ENCODE data around the gene STAB1.

Gene STAB1

GRCh38 chr3:52461874-52462273 is 33.3 kb upstream of the STAB1 start:
- DNase-seq = no peak

GRCh38 chr3:52463416-52463815 is 31.7 kb upstream of the STAB1 start:
- no peak for DNase-seq

- DNase-seq = no peak
These were observed 26.8 kb upstream of the STAB1 start for GRCh38 chr3:52468336-52468735.

DNA sequence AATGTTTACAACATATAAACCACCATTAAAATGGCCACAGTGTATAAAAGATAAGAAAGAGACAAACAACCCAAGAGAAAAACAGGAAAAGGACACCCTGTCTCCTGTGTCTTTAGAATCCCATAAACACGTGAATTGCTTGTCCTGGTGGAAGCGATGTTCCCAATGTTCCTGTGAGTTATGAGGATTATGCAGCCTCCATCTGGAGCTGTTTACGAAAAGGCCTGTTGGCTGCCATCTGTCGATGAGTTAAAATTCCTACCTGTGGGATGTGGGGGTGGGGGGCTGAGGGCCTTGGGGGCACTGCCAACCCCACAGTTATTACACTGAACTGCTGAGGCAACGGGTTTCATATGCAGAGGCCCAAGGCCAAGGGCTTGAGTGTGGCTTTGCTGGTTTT is 26.1 kb upstream of the STAB1 start:
- no peak for DNase-seq

DNA sequence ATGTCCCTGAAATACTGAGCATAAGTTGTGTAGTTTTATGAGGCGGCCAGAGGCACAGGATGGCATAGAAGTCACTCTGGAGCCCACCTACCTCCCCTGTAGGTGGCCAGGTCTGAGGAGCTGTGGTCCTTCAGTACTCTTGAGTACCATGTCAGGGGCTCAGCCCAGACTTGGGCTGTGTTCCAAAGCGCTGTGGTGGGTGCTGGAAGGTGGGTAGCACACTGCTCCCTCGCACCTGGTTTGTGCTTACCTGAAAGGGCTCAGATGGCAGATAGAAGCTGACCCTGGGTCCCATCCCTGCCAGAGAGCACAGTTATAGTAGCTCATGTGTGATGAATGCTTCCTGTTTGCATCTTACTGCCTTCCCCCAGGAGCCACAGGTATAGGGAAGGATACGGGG is 24.2 kb upstream of the STAB1 start:
- DNase-seq = no peak

GRCh38 chr3:52471371-52472238 is 23.5 kb upstream of the STAB1 start:
- DNase-seq = peak; percentile 30

- DNase-seq = no peak
These were observed 22.7 kb upstream of the STAB1 start for GRCh38 chr3:52472239-52473000.

DNA sequence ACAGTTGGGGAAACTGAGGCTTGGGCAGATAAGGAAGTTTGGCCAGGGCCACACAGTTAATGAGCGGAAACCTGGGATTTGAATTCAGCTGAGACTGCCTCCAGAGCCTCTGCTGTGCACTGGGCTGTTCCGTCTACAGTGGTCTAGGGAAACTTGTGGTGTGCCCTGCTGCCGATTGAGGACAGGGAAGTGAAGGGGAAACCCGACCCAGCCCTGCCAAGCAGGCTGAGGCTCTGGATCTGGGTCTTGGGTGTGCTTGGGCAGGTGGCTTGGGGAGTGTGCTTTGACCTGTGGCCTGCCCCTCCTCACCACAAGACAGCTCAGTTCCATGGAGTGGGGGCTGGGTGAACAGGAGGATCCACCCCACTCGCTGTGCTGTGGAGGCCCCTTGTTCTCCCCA is 22.1 kb upstream of the STAB1 start:
- no peak for DNase-seq

- no peak for DNase-seq
These were observed 17.9 kb upstream of the STAB1 start for GRCh38 chr3:52477076-52477795.

- no peak for DNase-seq
These were observed 17.4 kb upstream of the STAB1 start for GRCh38 chr3:52477796-52478095.

DNA sequence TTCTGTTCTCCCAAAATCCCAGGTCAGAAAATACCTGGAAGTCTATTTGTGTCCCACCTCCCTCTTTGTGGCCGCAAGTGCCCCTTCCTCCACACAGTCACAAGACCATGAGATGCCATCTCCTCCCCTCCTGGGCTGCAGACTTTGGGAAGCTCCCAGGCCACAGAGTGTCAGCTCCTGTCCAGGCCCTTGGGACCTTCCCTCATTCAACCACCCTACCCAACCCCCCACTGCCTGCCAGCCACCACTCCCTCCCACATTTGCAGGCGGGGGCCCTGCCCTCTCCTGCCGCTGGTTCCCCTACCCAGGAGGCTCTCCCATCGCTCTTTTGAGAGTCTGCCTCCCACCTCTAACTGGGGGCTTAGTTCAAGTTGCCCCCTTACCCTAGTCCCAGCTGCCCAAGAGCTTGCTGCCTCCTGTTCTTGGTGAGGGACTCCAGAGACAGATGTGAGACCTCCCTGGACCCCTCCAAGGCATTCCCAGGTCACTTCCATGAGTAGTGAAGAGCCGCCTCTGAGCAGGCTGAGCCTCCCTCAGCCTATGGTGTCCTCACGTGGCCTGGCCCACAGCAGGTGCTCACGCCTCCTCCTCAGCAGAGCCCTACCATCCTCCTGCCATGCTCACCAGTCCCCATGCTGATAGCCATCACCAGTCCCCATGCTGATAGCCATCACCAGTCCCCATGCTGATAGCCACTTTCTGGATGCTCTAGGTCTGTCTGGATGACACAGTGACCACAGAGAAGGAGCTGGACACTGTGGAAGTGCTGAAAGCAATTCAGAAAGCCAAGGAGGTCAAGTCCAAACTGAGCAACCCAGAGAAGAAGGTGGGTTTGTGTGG is 15.9 kb upstream of the STAB1 start:
- no peak for DNase-seq

DNA sequence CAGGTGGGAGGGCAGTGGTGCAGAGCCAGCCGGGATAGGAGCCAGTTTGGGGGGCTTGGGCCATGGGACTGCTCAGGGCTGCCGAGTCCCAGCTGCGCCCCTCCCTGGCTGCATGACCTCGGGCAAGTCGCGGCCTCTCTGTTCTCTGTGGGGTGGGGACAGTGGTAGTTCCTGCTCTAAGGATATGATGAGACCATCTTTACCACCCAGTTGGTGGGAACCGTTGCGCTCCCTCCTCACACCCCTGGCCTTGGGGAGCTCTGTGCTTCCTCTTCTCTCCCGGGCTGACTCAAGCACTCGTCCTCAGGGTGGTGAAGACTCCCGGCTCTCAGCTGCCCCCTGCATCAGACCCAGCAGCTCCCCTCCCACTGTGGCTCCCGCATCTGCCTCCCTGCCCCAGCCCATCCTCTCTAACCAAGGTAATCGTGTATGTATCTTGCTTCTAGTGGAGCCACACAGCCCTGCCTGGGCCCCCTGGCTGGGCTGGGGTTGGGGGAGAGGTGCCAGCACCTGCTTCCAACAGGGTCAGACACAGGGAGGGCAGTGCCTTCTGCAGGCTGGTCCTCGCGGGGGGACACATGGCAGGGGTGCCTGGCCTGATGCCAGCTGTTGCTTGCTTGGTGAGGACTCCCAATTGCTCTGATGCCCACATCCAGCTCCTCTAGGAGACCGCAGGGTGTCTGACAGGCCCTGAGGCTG is 15.1 kb upstream of the STAB1 start:
- no peak for DNase-seq

DNA sequence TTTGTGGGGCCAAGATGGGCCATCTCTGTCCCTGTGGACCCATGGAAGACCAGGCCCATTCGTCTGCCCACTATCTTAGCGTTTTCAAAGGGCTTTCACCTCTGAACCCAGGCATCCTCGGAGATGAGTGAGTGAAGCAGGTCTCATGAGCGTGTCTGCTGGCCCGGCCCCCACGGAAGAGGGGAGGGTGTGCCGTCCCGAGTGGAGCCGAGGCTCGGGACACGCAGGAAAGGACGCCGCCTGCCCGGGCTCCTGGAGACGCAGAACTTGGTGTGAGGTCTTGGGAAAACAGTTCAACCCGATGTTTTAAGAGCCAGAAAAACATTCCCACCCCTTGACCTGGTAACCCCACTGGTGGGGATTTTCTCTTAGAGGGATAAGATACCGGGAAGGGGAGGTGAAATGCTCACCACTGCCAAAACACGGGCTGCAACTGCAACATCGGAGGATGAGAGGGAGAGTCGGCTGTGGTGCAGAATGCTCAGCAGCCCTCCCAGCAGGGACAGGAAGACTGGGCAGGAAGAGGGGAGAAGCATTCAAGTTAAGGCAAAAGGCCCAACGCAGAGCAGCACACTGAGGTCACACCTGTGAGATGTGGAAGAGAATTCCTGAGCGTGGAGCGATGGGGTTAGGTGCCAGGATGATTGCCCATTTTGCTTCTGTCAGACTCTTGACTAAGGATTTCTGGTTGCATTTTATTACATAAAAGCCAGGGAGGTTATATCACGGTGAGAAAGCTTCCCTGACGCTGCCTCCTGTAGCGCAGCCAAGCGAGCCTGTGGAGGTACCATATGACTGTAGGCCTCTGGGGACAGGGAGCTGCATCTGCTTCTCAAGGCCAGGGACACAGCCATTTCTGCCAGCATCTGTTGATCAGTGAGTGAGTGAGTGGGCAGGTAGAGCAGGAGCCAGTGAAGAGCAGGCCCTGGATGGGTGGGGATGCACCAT is 14.1 kb upstream of the STAB1 start:
- DNase-seq = no peak

DNA sequence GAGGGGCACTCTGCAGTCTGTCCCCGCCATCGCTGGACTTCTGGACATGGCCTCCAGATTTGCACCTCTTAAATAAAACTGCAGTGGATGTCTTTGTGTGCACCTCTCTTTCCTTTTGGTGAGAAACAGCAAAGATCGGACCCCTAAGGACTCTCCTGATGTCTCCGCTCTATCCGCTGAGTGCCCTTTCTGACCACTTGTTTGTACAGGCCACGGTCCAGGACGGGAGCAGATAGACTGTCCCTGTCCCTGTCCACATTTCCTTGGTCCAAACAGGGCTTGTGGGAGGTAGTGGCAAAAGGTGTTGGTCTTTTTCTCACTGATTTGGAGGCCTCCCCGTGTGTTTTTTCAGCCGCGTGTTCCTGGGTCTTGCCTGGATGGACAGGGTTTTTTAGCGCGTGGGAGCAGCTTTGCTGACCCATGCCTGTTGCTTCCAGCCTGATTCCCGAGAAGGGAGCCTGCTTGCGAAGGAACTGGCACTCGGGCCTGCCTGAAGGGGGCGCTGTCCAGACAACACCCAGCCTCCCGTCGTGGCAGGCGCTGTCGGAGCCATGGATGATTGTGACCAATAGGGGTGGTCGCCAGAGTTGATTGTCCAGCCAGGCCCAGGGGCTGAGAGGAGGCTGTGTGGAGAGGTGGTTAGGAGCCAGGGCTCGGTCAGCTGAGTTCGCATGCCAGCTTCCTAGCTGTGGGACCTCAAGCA is 13.2 kb upstream of the STAB1 start:
- DNase-seq = peak; percentile 17

- no peak for DNase-seq
These were observed 12.1 kb upstream of the STAB1 start for GRCh38 chr3:52483081-52483480.

DNA sequence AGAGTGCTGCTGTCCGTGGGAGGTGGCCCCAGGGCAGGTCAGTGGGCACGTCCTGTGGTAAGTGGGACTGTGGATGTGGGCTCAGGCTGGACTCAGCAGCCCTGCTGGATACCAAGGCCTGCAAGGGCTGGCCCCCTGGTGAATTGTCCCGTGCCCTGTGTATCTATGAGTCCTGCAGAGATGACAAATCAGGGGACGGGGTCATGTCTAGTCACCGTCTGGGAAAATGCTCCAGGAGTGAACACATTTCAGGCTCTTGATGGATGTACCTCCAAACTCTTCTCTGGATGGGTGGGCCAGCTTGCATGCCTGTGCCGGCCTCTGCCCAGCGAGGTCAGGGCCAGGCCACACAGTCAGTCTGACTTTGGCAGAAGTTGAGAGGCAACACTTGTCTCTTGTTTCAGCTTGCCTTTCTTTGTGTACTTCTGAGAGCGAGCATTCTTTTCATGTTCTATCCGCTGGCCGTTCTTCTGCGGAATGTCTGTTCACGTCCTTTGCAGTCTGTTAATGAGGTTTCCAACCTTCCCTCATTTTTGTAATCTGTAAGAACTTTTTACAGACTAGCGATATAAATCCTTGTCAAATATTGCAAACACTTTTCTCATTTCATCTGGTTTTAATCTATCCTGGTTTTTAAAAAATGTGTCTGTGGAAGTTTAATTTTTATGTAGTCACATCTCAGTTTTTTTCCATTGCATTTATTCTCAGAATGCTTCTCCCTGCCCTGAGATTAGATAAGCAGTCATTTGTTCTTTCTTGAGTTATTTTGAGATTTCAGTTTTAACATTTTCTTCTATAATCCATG is 11.4 kb upstream of the STAB1 start:
- no peak for DNase-seq

DNA sequence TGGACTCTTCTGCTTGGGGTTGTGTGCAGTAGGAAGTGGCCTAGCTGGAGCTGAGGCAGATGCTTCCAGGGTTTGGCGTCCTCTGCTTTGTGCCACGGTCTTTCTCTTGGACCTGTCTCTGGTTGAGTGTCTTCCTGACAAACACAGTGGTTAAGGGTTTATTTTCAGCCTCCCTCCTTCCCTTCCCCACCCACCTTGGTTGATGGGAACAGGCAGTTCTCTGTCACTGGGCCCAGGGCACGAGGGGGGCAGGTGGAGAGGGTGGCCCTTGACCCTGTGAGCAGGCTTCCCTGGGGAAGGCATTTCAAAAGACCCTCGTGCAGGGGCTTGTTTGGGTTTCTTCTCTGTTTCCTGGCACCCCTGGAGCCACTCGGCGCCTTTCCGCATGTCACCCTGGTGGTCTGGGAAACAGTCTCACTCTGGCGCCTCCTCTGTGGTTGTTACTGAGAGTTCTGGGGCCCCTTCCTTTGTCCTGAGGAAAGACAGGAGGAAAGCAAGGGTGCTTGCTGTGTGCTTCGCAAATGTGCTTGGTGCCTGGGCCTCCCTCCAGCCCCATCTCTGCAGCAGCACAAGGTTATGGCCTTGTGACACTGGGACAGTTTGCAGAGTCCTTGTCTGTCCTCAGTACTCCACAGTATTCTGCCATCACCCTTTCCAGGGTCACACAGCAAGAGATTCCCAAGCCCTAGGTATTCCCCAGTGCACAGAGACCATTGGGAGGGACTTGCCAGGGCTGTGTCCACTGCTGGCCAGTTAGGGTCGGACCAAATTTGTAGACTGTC is 10.3 kb upstream of the STAB1 start:
- no peak for DNase-seq

DNA sequence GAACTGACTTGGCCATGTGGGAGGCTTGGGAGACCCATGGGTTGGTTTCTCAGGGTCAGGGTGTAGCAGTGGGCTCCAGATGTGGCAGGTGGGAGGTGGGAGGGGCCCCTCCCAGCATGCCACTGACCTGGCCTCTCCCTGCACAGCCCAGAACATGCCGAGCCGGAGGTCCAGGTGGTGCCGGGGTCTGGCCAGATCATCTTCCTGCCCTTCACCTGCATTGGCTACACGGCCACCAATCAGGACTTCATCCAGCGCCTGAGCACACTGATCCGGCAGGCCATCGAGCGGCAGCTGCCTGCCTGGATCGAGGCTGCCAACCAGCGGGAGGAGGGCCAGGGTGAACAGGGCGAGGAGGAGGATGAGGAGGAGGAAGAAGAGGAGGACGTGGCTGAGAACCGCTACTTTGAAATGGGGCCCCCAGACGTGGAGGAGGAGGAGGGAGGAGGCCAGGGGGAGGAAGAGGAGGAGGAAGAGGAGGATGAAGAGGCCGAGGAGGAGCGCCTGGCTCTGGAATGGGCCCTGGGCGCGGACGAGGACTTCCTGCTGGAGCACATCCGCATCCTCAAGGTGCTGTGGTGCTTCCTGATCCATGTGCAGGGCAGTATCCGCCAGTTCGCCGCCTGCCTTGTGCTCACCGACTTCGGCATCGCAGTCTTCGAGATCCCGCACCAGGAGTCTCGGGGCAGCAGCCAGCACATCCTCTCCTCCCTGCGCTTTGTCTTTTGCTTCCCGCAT is 7.9 kb upstream of the STAB1 start:
- no peak for DNase-seq

Measured in activated CD4-positive, alpha-beta T cell treated with anti-CD3 and anti-CD28 coated beads, Interleukin-10, Interleukin-2, amounts not matched to agents 100 ng/mL and 50 ng/mL, durations not matched to agents 16 hours and 8 hours (primary cell).